HG03045 (cell line): ENCODE results near the gene TPD52L1.
"Not testable (repeated sequence)": the region's sequence is repeated elsewhere in the genome, so short reads cannot be mapped to it uniquely, and the experiment has no call there.

ENCODE experiments used
- ATAC-seq: cut with Tn5 transposase; IDR thresholded peaks from one replicate; pipeline ENCODE4 v1.9.1; 2021; ENCODE audit warnings: mild to moderate bottlenecking, moderate library complexity; ENCODE audit not compliant: unreplicated experiment

TPD52L1 gene

DNA sequence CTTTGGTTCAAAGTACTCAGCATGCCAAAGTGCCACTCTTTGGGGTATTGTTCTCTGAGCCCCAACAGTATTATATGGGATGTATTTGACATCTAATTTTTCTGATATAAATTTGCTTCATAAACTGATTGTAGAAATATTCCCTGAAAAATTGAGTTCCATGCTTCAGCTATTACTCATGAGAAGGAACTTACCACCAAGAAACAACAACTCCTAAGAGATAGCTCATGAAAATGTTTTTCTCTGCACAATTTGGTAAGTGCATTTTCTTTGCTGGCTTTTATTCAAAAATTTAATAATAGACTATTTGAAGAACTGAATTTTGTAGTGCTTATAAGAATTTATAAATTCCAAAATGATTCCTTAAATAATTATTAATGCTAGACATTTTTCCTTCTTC, 12.8 kb upstream of the TPD52L1 start:
- ATAC-seq: no peak

DNA sequence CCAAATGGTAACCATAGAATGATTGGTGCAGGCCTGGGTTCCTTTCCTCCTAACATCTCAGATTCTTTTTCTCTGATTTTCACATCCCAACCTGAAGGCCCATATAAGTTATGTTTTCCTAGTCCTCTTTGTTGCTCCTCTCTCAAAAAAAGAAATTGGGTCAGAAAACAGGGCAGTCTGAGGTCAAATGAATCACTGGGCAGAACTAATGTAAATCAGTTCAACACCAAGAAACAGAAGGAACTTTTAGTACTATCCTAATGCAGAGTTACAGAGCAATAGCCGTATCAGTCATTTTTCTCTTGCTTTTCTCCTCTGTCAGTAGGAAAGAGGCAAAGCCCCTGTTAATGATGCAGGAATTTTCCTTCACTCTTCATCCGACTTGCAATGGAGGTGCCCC, 11.0 kb upstream of the TPD52L1 start:
- no peak for ATAC-seq

- no peak for ATAC-seq
Measured at GRCh38 chr6:125144822-125145221, 8.8 kb upstream of the TPD52L1 start.

DNA sequence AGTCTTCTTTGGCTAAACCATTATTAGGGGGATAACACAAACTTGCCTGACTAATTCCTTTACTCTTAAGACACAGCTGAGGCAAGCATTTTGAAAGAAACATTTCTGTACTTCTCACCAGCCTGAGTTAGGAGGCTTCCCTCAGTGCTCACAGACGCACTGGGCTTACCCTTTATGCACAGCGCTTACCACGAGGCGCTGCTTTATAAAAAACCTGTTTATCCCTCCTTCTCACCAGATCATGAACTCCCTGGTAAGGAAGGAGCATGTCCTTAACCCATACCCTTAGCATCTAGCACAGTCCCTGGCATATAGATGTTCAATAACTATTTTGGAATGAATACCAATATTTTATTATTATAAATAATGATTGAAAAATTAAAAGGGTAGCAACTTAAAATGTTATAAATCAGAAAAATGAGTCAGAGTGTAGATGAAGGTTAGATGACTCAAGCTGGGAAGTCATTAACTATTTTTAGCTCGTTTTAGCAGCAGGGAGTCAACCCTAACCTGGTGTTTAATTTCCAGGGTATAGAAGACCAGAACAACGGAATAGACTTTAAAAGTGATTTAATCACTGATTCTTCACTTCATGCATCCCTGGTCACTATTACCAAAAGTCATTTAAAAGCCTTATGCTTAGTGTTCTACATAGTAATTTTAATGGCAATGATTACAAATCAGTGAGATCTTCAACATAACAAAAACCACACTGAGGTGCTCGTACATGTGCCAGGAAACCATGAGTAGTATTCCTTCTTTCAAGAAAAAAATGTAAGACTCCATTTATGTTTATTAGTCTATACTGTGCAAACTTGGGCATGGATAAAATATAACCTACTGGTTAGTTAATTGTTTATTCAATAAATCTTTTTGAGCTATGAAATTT, 4.1 kb upstream of the TPD52L1 start:
- ATAC-seq: no peak

DNA sequence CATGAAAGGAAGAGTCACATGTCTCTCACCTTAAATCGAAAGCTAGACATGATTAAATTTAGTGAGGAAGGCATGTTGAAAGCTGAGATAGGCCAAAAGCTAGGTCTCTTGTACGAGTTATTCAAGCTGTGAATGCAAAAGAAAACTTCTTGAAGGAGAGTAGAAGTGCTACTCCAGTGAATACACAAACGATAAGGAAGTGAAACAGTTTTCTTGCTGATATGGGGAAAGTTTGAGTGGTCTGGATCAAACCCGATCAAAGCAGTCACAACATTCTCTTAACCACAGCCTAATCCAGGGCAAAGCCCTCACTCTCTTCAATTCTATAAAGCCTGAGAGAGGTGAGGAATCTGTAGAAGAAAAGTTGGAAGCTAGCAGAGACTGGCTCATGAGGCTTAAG, 1.9 kb upstream of the TPD52L1 start:
- ATAC-seq: no peak

DNA sequence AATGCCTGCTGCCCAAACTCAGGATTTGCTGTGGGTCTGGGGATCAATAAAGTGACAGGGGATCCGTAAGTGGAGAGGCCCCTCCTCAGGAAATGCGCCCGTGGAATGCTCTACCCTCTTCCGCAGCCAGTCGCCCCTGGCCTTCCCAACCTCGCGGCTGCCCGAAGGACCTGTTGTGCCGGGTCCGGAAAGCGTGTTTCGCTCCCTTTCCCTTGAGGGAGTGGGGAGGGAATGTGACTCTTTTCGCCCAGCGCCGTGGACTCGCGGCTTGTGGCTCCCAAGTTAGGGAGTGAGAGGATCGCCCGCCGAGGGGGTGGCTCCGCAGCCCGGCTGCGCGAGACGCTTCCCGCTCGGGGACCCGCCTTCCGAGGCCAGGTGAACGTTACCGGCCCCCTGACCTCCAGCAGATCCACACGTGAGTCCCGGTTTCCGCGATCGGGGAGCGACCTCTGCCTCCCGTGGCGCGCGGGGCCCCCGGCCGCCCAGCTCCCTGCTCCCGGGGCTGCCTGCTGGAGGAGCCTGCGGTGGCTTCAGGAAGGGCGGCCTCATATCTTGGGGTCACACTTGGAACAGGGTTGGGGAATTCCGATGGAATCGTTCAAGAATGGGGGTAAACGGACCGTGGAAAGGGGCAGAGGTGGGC, 666 bp downstream of the TPD52L1 start:
- no peak for ATAC-seq

GRCh38 chr6:125154761-125155135, 1.2 kb downstream of the TPD52L1 start:
- ATAC-seq: no peak

DNA sequence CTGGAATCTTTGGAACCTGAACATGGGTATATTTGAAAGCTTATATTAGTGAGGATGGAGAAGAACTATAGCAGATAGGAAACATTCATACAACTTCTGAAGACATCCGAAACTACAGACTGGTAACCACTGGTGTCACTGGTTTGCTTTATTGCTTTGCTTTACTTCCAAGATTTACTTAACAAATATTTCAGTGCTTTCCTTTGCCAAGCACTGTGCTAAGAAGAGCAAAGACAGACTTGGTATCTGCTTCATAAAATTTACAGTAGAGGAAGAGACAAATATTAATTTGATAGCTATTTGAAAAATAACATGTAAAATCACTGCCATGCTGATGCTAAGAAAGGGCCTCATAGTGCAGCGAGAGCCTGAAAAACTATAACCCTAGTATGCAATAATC, 1.8 kb downstream of the TPD52L1 start:
- no peak for ATAC-seq

- no peak for ATAC-seq
Measured at GRCh38 chr6:125156496-125156895, 2.9 kb downstream of the TPD52L1 start.

DNA sequence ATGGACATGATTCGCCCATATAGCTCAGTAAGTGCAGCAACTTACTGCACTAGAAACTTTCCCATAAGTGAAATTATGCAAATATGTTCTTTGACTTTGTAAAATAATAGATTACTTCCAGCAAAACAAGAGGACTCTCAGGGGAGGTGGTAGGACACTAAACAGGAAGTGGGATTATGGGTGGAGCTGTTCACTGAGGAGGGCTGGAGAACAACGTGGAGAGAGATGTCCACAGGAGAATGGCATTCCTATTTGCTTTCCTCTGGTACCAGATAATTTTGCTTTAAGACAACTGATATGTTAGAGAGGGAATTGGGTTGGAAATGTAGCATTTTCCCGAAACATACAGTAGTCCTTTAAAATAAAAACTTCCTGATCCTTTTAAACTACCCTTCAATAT, 3.7 kb downstream of the TPD52L1 start:
- ATAC-seq: no peak

DNA sequence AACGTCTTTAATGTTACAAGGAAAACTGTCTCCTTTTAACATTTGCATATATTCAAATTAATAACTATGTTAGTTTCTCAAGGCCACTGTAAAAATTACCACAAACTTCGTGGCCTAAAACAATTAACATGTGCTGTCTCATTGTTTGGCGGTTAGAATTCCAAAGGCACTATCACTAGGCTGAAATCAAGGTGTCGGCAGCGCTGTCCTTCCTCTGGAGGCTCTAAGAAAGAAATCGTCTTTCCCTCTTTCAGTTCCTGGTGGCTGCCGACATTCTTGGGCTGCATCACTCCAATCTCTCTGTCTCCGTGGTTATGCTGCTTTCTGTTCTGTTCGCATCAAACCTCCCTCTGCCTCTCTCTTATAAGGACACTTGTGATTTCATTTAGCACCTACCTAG, 4.2 kb downstream of the TPD52L1 start:
- ATAC-seq: no peak

DNA sequence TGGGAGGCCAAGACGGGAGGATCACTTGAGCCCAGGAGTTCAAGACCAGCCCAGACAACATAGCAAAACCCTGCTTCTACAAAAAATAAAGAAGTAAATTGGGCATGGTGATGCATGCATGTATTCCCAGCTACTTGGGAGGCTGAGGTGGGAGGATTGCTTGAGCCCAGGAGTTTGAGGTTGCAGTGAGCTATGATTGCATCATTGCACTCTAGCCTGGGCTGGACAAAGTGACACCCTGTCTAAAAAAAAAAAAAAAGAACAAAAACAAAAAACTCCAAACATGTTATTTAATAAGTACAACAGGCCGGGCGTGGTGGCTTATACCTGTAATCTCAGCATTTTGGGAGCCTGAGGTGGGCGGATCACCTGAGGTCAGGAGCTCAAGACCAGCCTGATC, 9.8 kb downstream of the TPD52L1 start:
- not testable (repeated sequence) for ATAC-seq

GRCh38 chr6:125163811-125164210, 10.2 kb downstream of the TPD52L1 start:
- ATAC-seq: no peak

GRCh38 chr6:125164696-125165095, 11.1 kb downstream of the TPD52L1 start:
- no peak for ATAC-seq

DNA sequence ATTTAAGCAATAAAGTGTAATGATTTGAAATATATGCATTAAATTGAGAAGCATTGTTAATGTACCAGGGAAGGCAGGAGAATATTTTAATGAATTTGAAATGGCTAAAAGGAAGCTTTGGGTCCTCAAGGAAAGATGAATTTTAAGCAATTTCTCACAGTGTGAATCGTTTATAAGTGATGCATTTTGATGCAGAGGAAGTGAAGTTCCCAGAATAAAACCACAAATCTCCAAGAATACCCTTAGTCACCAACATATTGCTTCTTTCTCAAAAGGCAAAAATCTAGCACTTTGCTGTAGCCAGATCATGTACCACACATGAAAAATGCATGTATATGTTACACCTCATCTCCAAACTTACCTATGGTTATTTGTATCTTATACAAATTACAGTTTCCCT, 11.7 kb downstream of the TPD52L1 start:
- no peak for ATAC-seq

DNA sequence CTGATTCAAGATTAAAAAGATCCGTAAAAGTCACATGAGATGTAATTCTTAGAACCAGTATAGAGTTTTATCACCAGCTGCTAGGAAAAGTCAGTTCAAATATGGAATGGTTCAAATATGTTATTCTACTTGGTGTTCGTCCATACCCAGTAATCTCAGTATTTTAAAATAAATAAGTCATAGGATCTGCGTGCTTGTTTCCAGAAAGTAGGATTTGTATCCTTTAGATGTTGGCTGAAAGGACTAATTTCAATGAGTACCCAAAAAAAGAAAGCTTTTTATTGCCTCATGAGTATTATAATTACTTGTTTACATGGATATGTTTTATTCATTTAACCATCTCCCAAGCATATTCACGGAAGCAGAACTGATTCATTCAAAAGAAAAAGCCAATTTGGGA, 12.2 kb downstream of the TPD52L1 start:
- no peak for ATAC-seq

DNA sequence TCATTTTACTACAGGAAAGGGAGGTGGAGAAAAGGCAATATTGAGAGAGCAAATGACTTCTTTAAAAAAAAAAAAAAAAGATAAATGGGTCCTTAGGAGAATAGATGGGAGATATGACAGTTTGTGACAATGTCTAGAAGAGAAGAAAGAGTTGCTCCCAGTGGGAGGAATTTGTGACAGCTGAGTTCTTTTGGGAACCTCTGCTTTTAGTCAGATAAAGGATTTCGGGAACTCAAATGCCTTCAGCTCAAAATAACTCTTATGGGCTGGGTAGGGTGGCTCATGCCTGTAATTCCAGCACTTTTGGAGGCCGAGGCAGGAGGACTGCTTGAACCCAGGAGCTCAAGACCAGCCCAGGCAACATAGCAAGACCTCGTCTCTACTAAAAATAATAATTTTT, 13.1 kb downstream of the TPD52L1 start:
- ATAC-seq: no peak

DNA sequence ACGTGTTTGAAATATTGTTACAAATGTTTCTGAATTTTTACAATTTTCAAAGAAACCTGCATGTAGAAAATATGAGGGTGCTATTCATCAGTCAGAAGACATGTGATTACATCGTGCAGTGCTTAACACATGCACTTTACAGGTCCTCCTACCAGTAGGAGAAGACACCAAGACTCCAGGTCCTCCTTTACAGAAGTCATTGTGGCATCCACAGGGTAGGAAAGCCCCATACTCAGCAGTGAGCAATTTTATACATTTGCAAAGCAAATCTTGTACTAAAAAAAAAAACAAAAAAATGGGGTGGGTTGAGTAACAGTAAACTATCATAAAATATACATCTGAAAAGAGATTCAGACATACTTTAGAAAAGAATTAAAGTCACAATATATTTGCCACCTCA, 14.0 kb downstream of the TPD52L1 start:
- ATAC-seq: no peak

DNA sequence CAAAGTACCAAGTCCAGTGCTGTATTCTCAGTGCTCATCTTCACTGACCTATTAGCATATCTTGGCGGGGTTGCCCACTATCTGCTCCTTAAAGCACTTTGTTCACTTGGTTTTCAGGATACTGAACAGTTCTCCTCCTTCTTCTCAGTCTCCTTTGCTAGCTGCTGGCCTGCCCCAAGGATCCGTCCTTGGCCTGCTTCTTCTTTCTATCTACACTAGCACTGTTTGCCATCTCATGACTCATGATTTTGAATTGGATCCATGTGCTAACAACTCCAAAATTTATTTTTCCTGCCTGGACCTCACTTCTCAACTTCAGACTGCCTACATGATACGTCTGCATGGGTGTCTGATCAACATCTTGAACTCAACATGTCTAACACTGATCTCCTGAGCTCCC, 15.5 kb downstream of the TPD52L1 start:
- ATAC-seq: no peak

DNA sequence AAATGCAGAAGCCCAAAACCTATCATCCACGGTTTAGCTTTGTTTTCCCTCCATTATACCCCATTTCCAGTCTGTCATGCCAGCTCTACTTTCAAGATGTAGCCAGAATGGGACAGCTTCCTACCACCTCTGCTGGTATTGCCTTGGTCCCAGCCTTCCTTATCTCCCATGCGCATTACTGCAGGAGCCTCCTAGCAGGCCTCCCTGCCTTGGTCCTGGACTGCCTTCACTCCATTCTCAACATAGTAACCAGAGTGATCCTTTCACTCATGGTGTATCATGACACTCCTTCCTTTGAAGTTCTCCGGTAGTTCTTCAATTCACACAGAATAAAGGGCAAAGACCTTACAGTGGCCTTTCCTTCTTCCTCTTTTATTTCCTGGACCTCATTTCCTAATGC, 15.9 kb downstream of the TPD52L1 start:
- ATAC-seq: no peak

GRCh38 chr6:125170376-125170775, 16.8 kb downstream of the TPD52L1 start:
- ATAC-seq: no peak

GRCh38 chr6:125173341-125174095, 19.9 kb downstream of the TPD52L1 start:
- no peak for ATAC-seq
